Thoracic aorta (tissue), 2 donors: ENCODE measurements around the gene TFPT. TPM values are rescaled to one million over a fixed set of nuclear protein-coding genes. Genes with fewer than 3 reads are reported as not detected.
"Not testable (repeated sequence)": the region's sequence is repeated elsewhere in the genome, so short reads cannot be mapped to it uniquely, and the experiment has no call there.

ENCODE experiments used
- ATAC-seq: fragments of 150-250 bp; one replicate; pipeline ENCODE4 v1.8.0; 2017; ENCODE audit warnings: low read depth; ENCODE audit not compliant: insufficient number of reproducible peaks, low FRiP score
- DNase-seq: peaks from one replicate; pipeline ENCODE4 v3.0.0-alpha.2; 2020; ENCODE audit warnings: low spot score
- H3K27ac ChIP-seq, 2 donors: fragments of 200-600 bp; sonication (generic); 1 replicate in 1 of 2; 2 replicates in 1 of 2; pipeline ENCODE4 v1.5.1; 2016; ENCODE audit warnings: mild to moderate bottlenecking in 2 of 2, moderate library complexity in 2 of 2
- H3K27me3 ChIP-seq: fragments of 200-600 bp; sonication (generic); replicated peaks from 2 replicates; pipeline ENCODE4 v1.6.0; 2016; ENCODE audit warnings: mild to moderate bottlenecking; ENCODE audit not compliant: insufficient read depth
- H3K36me3 ChIP-seq: fragments of 200-600 bp; sonication (generic); one replicate; pipeline ENCODE4 v1.5.1; 2016
- H3K4me1 ChIP-seq, 2 donors: fragments of 200-600 bp; sonication (generic); 1 replicate in 1 of 2; 2 replicates in 1 of 2; pipeline versions ENCODE4 v1.5.1 to v1.6.0; 2016; ENCODE audit warnings: low read depth in 2 of 2, mild to moderate bottlenecking in 1 of 2; ENCODE audit not compliant: control insufficient read depth in 1 of 2
- H3K4me3 ChIP-seq: fragments of 200-600 bp; sonication (generic); 2 replicates; pipeline ENCODE4 v1.5.1; 2016; ENCODE audit warnings: mild to moderate bottlenecking
- H3K9me3 ChIP-seq: fragments of 200-600 bp; sonication (generic); 2 replicates; pipeline ENCODE4 v1.5.1; 2016
- total RNA-seq, 2 donors: library from RNA; depleted of rRNA; stranded (reverse); fragments of >200 nt; gene quantifications; one replicate each; pipeline versions ENCODE4 v1.1.0 to v1.2.3, GENCODE V29; 2016
- TF ChIP-seq, protein P1 (sequence below): fragments of 200-600 bp; sonication (generic); IDR thresholded peaks from one replicate; pipeline ENCODE4 v1.5.1; 2019; ENCODE audit warnings: antibody characterized with exemption

The TFPT gene
- total RNA-seq, 2 donors from 2014 or later: 8.7 to 8.8 TPM

DNA sequence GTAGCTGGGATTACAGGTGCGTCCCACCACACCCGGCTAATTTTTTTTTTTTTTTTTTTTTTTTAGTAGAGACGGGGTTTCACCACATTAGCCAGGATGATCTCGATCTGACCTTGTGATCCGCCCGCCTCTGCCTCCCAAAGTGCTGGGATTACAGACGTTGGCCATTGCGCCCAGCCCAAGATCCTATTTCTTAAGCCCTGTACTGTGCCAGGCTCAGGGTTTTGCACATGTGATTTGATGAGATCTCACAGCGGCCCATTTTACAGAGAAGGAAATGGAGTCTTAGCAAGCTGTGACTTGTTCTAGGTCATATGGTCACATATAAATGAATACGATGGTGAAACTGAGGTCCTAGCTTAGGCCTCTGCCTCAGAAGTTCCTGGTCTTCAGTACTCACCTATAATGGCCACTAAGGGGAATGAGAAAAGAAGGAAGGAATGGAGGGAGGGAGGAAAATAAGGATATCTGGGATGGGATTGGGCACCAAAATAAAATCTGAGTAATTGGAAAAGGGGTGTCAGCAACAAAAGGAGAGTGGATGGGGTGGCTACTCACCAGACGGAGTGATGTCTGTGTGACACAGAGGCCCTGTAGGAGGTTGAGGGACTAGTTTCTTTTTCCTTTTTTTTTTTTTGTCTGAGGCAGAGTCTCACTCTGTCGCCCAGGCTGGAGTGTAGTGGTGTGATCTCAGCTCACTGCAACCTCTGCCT lies 16.1 kb downstream of the TFPT start:
- Histone ChIP-seq H3K36me3 (no peaks in the 10 kb centered on the region), H3K27me3 (no peaks in the 10 kb centered on the region), H3K4me3 (no peak overlapping the region), H3K9me3 (no peaks in the 10 kb centered on the region), H3K27ac (no peak overlapping the region), H3K4me1 (peaks cover 13 to 24% of the 10 kb centered on the region in 2 donors)
- TF ChIP-seq, protein P1, sequence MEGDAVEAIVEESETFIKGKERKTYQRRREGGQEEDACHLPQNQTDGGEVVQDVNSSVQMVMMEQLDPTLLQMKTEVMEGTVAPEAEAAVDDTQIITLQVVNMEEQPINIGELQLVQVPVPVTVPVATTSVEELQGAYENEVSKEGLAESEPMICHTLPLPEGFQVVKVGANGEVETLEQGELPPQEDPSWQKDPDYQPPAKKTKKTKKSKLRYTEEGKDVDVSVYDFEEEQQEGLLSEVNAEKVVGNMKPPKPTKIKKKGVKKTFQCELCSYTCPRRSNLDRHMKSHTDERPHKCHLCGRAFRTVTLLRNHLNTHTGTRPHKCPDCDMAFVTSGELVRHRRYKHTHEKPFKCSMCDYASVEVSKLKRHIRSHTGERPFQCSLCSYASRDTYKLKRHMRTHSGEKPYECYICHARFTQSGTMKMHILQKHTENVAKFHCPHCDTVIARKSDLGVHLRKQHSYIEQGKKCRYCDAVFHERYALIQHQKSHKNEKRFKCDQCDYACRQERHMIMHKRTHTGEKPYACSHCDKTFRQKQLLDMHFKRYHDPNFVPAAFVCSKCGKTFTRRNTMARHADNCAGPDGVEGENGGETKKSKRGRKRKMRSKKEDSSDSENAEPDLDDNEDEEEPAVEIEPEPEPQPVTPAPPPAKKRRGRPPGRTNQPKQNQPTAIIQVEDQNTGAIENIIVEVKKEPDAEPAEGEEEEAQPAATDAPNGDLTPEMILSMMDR: no peak
- no peak for ATAC-seq
- DNase-seq: no peak

DNA sequence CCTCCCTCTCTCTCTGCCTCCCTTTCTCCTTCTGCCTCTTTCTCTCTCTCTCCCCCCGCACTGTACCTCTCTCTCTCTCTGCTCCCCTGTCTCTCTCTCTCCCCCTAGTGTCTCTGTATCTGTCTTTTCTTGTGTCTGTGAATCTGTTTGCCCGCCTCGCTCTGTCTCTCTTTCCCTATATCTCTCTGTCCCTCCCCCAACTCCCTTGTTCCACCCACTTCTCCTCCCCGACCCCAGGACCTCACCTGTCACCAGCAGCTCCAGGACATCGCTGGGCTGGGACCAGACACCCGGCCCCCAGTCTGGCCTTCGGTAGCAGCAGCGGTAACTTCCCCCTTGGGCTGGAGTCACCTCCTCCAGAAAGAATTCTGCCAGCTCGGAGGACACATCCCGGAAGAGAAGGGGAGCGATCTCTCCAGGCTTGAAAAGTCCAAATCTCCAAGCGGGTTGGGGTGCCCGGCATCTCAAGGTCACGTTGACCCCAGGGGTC lies 18.8 kb downstream of the TFPT start:
- DNase-seq (no peak), ATAC-seq (no peak)
- Histone ChIP-seq H3K9me3 (no peaks in the 10 kb centered on the region), H3K27me3 (no peaks in the 10 kb centered on the region), H3K27ac (no peak overlapping the region), H3K36me3 (no peaks in the 10 kb centered on the region), H3K4me1 (peaks cover 5 to 12% of the 10 kb centered on the region in 2 donors), H3K4me3 (peak overlapping the region; percentile 56)
- TF ChIP-seq, protein P1: no peak

DNA sequence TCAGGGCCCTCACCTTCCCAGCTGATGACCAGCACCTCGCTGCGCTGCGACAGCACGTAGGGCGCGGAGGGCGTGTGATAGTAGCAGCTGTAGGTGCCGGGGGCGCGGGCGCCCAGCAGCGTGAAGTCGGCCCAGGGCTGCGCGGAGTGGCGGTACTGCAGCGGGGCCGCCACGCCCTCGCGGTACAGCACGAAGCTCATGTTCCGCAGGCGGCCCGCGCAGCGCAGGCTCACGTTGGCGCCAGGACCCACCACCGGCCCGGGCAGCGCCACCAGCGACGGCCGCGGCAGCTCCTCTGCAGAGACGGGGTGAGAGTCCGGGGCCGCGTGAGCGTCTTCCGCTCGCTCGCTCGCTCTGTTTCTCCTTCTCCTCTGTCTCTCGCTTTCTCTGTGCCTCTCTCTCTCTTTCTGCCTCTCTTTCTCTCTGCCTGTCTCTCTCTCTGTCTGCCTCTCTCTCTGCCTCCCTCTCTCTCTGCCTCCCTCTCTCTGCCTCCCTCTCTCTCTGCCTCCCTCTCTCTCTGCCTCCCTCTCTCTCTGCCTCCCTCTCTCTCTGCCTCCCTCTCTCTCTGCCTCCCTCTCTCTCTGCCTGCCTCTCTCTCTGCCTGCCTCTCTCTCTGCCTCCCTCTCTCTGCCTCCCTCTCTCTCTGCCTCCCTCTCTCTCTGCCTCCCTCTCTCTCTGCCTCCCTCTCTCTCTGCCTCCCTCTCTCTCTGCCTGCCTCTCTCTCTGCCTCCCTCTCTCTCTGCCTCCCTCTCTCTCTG lies 19.4 kb downstream of the TFPT start:
- H3K4me1 ChIP-seq: peaks cover 5 to 12% of the 10 kb centered on the region in 2 donors
- DNase-seq, H3K27ac ChIP-seq, H3K36me3 ChIP-seq, H3K9me3 ChIP-seq, H3K27me3 ChIP-seq, ATAC-seq: not testable (repeated sequence)
- H3K4me3 ChIP-seq: peak overlapping the region; percentile 63

DNA sequence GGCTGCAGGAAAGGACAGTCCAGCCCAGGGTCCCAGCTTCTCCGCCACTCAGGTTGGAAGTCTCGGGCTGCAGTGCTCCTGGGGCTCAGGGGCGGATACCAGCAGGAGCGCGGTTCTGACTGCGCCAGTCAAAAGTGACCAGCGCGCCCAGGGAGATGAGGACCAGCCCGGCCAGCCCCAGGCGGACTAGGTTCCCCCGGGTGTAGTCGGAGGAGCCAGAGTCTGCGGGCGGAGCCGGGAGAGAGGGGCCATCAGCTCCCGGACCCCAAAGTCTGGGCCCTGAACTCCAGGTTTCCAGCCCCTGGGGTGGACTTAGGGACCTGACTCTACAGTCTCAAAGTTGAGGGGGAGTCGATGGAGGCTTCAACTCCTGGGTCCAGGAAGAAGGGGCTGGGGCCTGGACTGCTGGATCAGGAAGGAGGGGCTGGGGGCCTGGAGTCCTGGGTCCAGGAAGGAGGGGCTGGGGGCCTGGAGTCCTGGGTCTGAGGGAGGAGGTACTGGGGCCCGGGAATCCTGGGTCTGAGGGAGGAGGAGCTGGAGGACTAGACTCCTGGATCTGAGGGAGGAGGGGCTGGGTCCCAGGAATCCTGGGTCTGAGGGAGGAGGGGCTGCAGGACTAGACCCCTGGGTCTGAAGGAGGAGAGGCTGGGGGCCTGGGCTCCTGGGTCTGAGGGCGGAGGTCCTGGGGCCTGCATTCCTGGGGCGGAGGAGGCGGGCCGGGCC lies 20.2 kb downstream of the TFPT start:
- ATAC-seq: no peak
- H3K27ac ChIP-seq: no peak overlapping the region
- TF ChIP-seq, protein P1: no peak
- H3K36me3 ChIP-seq: no peaks in the 10 kb centered on the region
- DNase-seq: no peak
- peak overlapping the region; percentile 63 for H3K4me3 ChIP-seq
- peaks cover 5 to 12% of the 10 kb centered on the region in 2 donors for H3K4me1 ChIP-seq
- no peaks in the 10 kb centered on the region for H3K9me3 ChIP-seq
- H3K27me3 ChIP-seq: no peaks in the 10 kb centered on the region

DNA sequence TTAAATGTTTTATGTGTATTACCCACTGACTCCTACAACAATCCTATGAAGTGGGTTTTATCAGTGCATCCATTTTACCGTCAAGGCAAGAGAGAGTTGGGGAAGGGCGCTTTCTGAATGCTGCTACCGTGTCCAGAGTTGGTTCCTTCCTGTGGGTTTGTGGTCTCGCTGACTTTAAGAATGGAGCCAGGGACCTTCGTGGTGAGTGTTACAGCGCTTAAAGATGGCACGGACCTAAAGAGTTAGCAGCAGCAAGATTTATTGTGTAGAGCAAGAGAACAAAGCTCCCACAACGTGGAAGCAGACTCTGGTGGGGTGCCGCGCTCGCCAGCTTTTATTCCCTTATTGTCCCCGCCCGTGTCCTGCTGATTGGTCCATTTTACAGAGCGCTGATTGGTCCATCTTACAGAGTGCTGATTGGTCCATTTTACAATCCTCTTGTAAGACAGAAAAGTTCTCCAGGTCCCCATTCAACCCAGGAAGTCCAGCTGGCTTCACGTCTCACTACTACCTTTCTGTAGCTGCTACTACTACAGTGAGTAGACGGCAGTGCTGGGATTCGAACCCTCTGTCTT lies 20.9 kb downstream of the TFPT start:
- Histone ChIP-seq H3K27ac (no peak overlapping the region), H3K4me1 (peaks cover 5 to 12% of the 10 kb centered on the region in 2 donors), H3K36me3 (no peaks in the 10 kb centered on the region), H3K27me3 (no peaks in the 10 kb centered on the region), H3K4me3 (no peak overlapping the region), H3K9me3 (no peaks in the 10 kb centered on the region)
- TF ChIP-seq, protein P1: no peak
- DNase-seq (no peak), ATAC-seq (no peak)
